HFFc6 (cell line): ENCODE data around the gene GDAP2. TPM values are rescaled to one million over a fixed set of nuclear protein-coding genes. Genes with fewer than 3 reads are reported as not detected.

Source experiments
- DNase-seq: peaks from one replicate; pipeline ENCODE4 v3.0.0-alpha.2; 2018
- H3K27ac Mint-ChIP-seq: 2 replicates; pipeline ENCODE4 v1.8.0; 2020; ENCODE audit warnings: mild to moderate bottlenecking, mixed read lengths
- H3K27me3 Mint-ChIP-seq: 2 replicates; pipeline ENCODE4 v1.8.0; 2021; ENCODE audit warnings: mild to moderate bottlenecking, moderate library complexity, mixed read lengths; ENCODE audit not compliant: insufficient read depth
- H3K36me3 Mint-ChIP-seq: 2 replicates; pipeline ENCODE4 v1.8.0; 2021; ENCODE audit warnings: low read depth, mixed read lengths
- H3K4me1 Mint-ChIP-seq: 2 replicates; pipeline ENCODE4 v1.8.0; 2020; ENCODE audit warnings: low read depth, mixed read lengths
- H3K4me3 Mint-ChIP-seq: 2 replicates; pipeline ENCODE4 v1.8.0; 2020; ENCODE audit warnings: mild to moderate bottlenecking, moderate library complexity, mixed read lengths
- H3K9me3 Mint-ChIP-seq: 2 replicates; pipeline ENCODE4 v1.8.0; 2020; ENCODE audit warnings: mild to moderate bottlenecking, mixed read lengths
- CTCF ChIP-seq: fragments of 200-600 bp; sonication (generic); IDR thresholded peaks from 2 replicates; pipeline ENCODE4 v1.5.0; 2021; ENCODE audit warnings: antibody characterized with exemption, mild to moderate bottlenecking
- total RNA-seq, 6 experiments: library from RNA; stranded (reverse); fragmentation: NEBNext Ultra II Directional; extraction: Animal tissue kit (Norgen Biotek cat#: 25700); gene quantifications; 2 replicates in 1 of 6; 3 replicates in 5 of 6; pipeline ENCODE4 v1.2.3, GENCODE V29; 2021

Gene GDAP2
- total RNA-seq, 6 experiments from 2014 or later: 21.6 to 29.8 (median 27.1) TPM

DNA sequence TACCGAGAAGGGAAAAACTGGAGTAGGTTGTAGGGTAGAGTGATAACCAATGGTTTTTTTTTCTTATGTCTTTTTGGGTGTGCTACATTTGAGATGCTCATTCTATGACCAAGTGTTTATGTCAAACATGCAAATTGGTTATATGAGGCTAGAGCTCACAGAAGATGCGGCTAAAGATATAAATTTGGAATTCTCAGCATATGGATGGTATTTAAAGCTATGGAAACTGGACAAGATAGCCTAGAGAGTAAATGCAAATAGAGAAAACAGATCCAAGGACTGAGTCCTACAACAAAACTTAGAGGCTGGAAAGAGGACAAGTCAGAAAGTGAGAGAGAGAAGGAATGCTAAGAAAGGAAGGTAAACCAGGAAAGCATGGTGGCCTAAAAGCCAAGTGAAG lies 7.4 kb downstream of the GDAP2 start:
- TF ChIP-seq CTCF: no peak

DNA sequence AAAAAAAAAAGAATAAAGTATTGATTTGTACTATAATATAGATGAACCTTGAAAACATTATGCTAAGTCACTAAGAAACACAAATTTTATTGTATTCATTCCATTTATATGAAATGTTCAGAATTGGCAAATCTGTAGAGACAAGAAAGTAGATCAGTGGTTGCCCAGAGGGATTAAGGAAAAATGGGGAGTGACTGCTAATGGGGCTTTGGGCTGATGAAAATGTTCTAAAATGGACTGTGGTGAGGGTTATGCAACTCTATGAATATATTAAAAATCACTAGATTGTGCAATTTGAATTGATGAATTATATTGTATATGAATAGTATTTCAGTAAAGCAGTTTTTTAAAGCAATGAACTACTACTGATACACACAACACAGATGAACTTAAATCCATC lies 10.0 kb downstream of the GDAP2 start:
- TF ChIP-seq CTCF: no peak
- no peak for DNase-seq
- Mint-ChIP-seq H3K9me3 (no peaks in the 10 kb centered on the region), H3K27me3 (no peaks in the 10 kb centered on the region; the same call in 1 of the 2 replicates), H3K4me3 (no peak overlapping the region), H3K36me3 (peaks cover 11% of the 10 kb centered on the region; the same call in 1 of the 2 replicates), H3K27ac (no peak overlapping the region), H3K4me1 (no peaks in the 10 kb centered on the region)

More for the DNA sequence above, 7.4 kb downstream of the GDAP2 start:
- Mint-ChIP-seq H3K27me3 (no peaks in the 10 kb centered on the region; the same call in 1 of the 2 replicates), H3K4me1 (peaks cover 11% of the 10 kb centered on the region), H3K36me3 (peaks cover 6% of the 10 kb centered on the region; the same call in 1 of the 2 replicates), H3K4me3 (no peak overlapping the region), H3K9me3 (no peaks in the 10 kb centered on the region), H3K27ac (no peak overlapping the region)
- DNase-seq: no peak

GRCh38 chr1:117911051-117911450 lies 18.4 kb downstream of the GDAP2 start:
- Mint-ChIP-seq H3K36me3 (peaks cover 2% of the 10 kb centered on the region), H3K4me3 (no peak overlapping the region), H3K4me1 (no peaks in the 10 kb centered on the region), H3K9me3 (no peaks in the 10 kb centered on the region), H3K27me3 (no peaks in the 10 kb centered on the region; the same call in 1 of the 2 replicates), H3K27ac (no peak overlapping the region)
- no peak for TF ChIP-seq CTCF
- no peak for DNase-seq

DNA sequence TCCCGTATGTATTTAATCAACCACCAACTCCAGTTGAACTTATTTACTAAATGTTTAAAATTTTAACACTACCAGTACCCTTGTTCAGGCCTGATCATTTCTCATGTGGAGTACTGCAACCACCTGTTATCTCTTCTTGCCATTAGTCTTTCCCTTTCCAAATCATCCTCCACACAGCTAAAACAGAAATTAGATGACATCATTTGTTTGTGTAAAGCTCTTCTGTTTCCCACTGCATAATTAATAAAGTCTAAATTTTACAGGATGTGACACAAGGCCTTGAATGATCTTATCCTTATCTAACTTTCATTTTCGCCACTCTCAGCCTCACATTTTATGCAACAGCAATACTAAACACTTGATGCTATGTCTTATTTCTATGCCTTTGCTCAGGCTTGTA lies 24.4 kb downstream of the GDAP2 start:
- no peak overlapping the region for H3K4me3 Mint-ChIP-seq
- H3K36me3 Mint-ChIP-seq: peaks cover 20% of the 10 kb centered on the region
- no peak for DNase-seq
- H3K27ac Mint-ChIP-seq: no peak overlapping the region
- H3K27me3 Mint-ChIP-seq: no peaks in the 10 kb centered on the region; the same call in 1 of the 2 replicates
- H3K9me3 Mint-ChIP-seq: no peaks in the 10 kb centered on the region
- H3K4me1 Mint-ChIP-seq: peaks cover 14% of the 10 kb centered on the region
- TF ChIP-seq CTCF: no peak

DNA sequence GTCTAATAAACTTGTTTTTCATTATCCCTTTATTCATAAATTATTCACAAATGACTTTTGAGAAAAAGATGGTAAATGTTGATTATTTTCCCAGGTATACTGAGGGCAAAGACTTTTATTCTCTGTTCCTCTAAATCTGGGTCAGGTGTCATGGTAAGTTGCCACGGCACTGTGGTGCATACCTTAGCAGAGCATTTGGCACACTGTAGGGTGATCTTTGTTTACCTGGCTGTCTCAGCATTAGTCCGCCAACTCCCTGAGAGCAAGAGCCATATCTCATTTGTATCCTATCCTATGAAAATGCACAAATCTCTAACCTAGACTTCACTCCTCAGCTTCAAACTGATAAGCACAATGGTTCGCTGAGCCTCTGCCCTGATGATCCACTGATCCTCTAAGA lies 24.9 kb downstream of the GDAP2 start:
- peaks cover 14% of the 10 kb centered on the region for H3K4me1 Mint-ChIP-seq
- DNase-seq: no peak
- peaks cover 20% of the 10 kb centered on the region for H3K36me3 Mint-ChIP-seq
- no peaks in the 10 kb centered on the region for H3K9me3 Mint-ChIP-seq
- TF ChIP-seq CTCF: no peak
- no peak overlapping the region for H3K4me3 Mint-ChIP-seq
- no peaks in the 10 kb centered on the region; the same call in 1 of the 2 replicates for H3K27me3 Mint-ChIP-seq
- no peak overlapping the region for H3K27ac Mint-ChIP-seq

DNA sequence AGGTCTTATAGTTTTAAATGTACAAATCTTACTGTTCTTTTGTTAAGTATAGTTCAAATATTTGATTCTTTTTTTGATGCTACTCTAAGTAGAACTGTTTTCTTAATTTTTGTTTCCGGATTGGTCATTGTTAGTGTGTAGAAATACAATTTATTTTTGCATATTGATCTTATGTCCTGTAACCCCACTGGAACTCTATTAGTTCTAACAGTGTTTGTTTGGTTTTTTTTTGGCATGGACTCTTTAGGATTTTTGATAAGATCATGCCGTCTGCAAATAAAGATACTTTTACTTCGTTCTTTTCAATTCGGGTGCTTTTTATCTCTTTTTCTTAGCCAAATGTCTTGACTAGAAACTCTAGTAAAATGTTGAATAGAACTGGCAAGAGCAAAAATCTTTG lies 26.5 kb downstream of the GDAP2 start:
- DNase-seq: no peak
- Mint-ChIP-seq H3K27me3 (no peaks in the 10 kb centered on the region), H3K4me1 (peaks cover 14% of the 10 kb centered on the region), H3K27ac (no peak overlapping the region), H3K9me3 (no peaks in the 10 kb centered on the region), H3K4me3 (no peak overlapping the region), H3K36me3 (peaks cover 20% of the 10 kb centered on the region)
- no peak for TF ChIP-seq CTCF
